ENCODE data around the gene MLEC. TPM values are rescaled to one million over a fixed set of nuclear protein-coding genes. Genes with fewer than 3 reads are reported as not detected.
A peak's percentile ranks its signal among the peaks of the same experiment; 100 is the strongest.

Gene MLEC
- total and polyA plus RNA-seq, 9 of the 15 experiments (the other 6 are each of a cell fraction or from before 2014, with no cell fraction given): 18.5 to 108 (median 57.8) TPM

- H3K4me3 ChIP-seq: no peak overlapping the region
- DNase-seq (ENCODE audit: extremely low read depth in 1 of 4, low spot score in 3 of 4): no peak
- FAIRE-seq: no peak
- H3K4me2 ChIP-seq (ENCODE audit: insufficient read depth, low read length): 0 out of 2 replicates have a peak overlapping the region, but pooled peaks have one; percentile 97
- H2AFZ ChIP-seq (ENCODE audit: low read depth, low read length): no peak overlapping the region
- intact Hi-C loops (cut with micrococcal nuclease) (no loop called here), in situ Hi-C loops (cut with MboI) (no loop called here)
- H3K27me3 ChIP-seq (ENCODE audit: control insufficient read depth in 2 of 2, insufficient read depth in 2 of 2, low read length in 2 of 2): no peaks in the 10 kb centered on the region
- CTCF ChIA-PET (ENCODE audit: low intra/inter-chr PET ratio): no interaction called here
- no peaks in the 10 kb centered on the region for H3K9me3 ChIP-seq (replicated peaks; ENCODE audit: control insufficient read depth, insufficient read depth, low read depth, low read length)
- BruUV-seq (replicated peaks): no TSS peak
- peaks cover 61% of the 10 kb centered on the region for H3K36me3 ChIP-seq (ENCODE audit: control insufficient read depth, insufficient read depth, low read length)
- no peak overlapping the region for H3K27ac ChIP-seq (ENCODE audit: extremely low read depth, low read depth, low read length)
- peak overlapping the region in 1 of 2 experiments; percentile 31; a peak in 1 of 4 replicates for H3K9ac ChIP-seq (ENCODE audit: insufficient read depth in 1 of 2, low read depth in 2 of 2, low read length in 2 of 2)
- POLR2A ChIA-PET: no interaction called here
- H3K9me1 ChIP-seq (ENCODE audit: control insufficient read depth, insufficient read depth, low read length): no peaks in the 10 kb centered on the region
- peaks cover 30 to 36% of the 10 kb centered on the region in 2 experiments for H3K4me1 ChIP-seq (replicated peaks in 1 of 2; ENCODE audit: control insufficient read depth in 2 of 2, insufficient read depth in 2 of 2, low read length in 2 of 2)
- ATAC-seq: no peak
- peaks cover 14% of the 10 kb centered on the region for H3K79me2 ChIP-seq (ENCODE audit: control insufficient read depth, insufficient read depth, low read length)
- peaks cover 8% of the 10 kb centered on the region; the same call in 1 of the 2 replicates for H4K20me1 ChIP-seq (replicated peaks; ENCODE audit: control insufficient read depth, insufficient read depth, low read length)
- 41% methylated on average over 5 of the region's 5 CpGs for WGBS (ENCODE audit: insufficient coverage, low coverage, missing lambda C conversion rate)
- TF ChIP-seq SAP30 (IDR thresholded peaks at IDR 0.05; ENCODE audit: borderline replicate concordance, insufficient read depth, low read depth, low read length, poor library complexity, severe bottlenecking) (no peak), EP300 (IDR thresholded peaks at IDR 0.05; ENCODE audit: low read length) (no peak), TSHZ1 (CRISPR knock-in tag; IDR thresholded peaks at IDR 0.05) (no peak), KDM1A (IDR thresholded peaks at IDR 0.05) (no peak), HDAC1 (IDR thresholded peaks at IDR 0.05) (no peak), ZNF347 (CRISPR knock-in tag; IDR thresholded peaks at IDR 0.05; ENCODE audit: low read depth) (no peak), ZNF316 (IDR thresholded peaks at IDR 0.05) (no peak), ATF6 (CRISPR knock-in tag; IDR thresholded peaks at IDR 0.05) (no peak), POU5F1 (IDR thresholded peaks at IDR 0.05; ENCODE audit: borderline replicate concordance, low read depth, low read length, partially characterized antibody) (no peak), ZNF12 (CRISPR knock-in tag; IDR thresholded peaks at IDR 0.05) (no peak), HOMEZ (CRISPR knock-in tag; IDR thresholded peaks at IDR 0.05) (no peak)
Observed at GRCh38 chr12:120724720-120725119, 37.8 kb downstream of the MLEC start.
